Tibial nerve (tissue), 4 donors: Measurements from ENCODE around the gene CDK5RAP1.
"Not testable (repeated sequence)": the region's sequence is repeated elsewhere in the genome, so short reads cannot be mapped to it uniquely, and the experiment has no call there.

Experiments
- CTCF ChIP-seq, 5 experiments: fragments of 200-600 bp in 3 of 5; fragments of 450-650 bp in 2 of 5; sonication (generic) in 3 of 5; IDR thresholded peaks; one replicate each; pipeline ENCODE4 v1.5.1; 2016 to 2019; ENCODE audit warnings: antibody characterized with exemption in 5 of 5, mild to moderate bottlenecking in 3 of 5, moderate library complexity in 2 of 5
- EP300 ChIP-seq, 2 donors: sonication (generic); formaldehyde crosslinking; IDR thresholded peaks; one replicate each; pipeline ENCODE4 v1.6.1; 2017; ENCODE audit warnings: antibody characterized with exemption in 2 of 2, mild to moderate bottlenecking in 1 of 2

GRCh38 chr20:33389326-33389725 is 12.0 kb downstream of the CDK5RAP1 start:
- not testable (repeated sequence) for TF ChIP-seq CTCF, EP300 (IDR thresholded peaks at IDR 0.05)
